ENCODE measurements around the gene WDR76.

The WDR76 gene

GRCh38 chr15:43915631-43916325 lies 89.0 kb downstream of the WDR76 start:
- H3K4me1 ChIP-seq (ENCODE audit: insufficient read depth, low read length), result no peaks in the 10 kb centered on the region
- no peaks in the 10 kb centered on the region for H4K20me1 ChIP-seq (ENCODE audit: insufficient read depth, low read length)
- no peaks in the 10 kb centered on the region for H3K36me3 ChIP-seq (ENCODE audit: insufficient read depth, low read length)
- no peak overlapping the region for H3K27ac ChIP-seq (ENCODE audit: low read length)
- DNase-seq (no peak), ATAC-seq (ENCODE audit: insufficient read depth, low read depth) (no peak)
- no peak overlapping the region for H3K4me2 ChIP-seq (ENCODE audit: insufficient read depth, low read length)
- H3K9me3 ChIP-seq (ENCODE audit: insufficient read depth, low read length, severe bottlenecking), result no peaks in the 10 kb centered on the region
- H3K9ac ChIP-seq (ENCODE audit: low read depth, low read length), result no peak overlapping the region
- H2AFZ ChIP-seq (ENCODE audit: low read depth, low read length), result no peak overlapping the region
- TF ChIP-seq CTCF (IDR thresholded peaks at IDR 0.05; ENCODE audit: borderline replicate concordance, extremely low read depth, low read length, poor library complexity, severe bottlenecking) (no peak), EZH2 (IDR thresholded peaks at IDR 0.05; ENCODE audit: borderline replicate concordance, low read depth, low read length, severe bottlenecking) (no peak)
- no peaks in the 10 kb centered on the region for H3K79me2 ChIP-seq (ENCODE audit: insufficient read depth, low read length)
- no peaks in the 10 kb centered on the region for H3K27me3 ChIP-seq (ENCODE audit: insufficient read depth, low read length, poor library complexity)
- H3K4me3 ChIP-seq (ENCODE audit: low read depth in 1 of 2, low read length in 2 of 2), result no peak overlapping the region

- no peaks in the 10 kb centered on the region for H3K79me2 ChIP-seq (ENCODE audit: insufficient read depth, low read length)
- H3K4me3 ChIP-seq (ENCODE audit: low read depth in 1 of 2, low read length in 2 of 2), result no peak overlapping the region
- TF ChIP-seq CTCF (IDR thresholded peaks at IDR 0.05; ENCODE audit: borderline replicate concordance, extremely low read depth, low read length, poor library complexity, severe bottlenecking), result no peak
- no peak for TF ChIP-seq EZH2 (IDR thresholded peaks at IDR 0.05; ENCODE audit: borderline replicate concordance, low read depth, low read length, severe bottlenecking)
- no peak overlapping the region for H3K4me2 ChIP-seq (ENCODE audit: insufficient read depth, low read length)
- no peaks in the 10 kb centered on the region for H3K27me3 ChIP-seq (ENCODE audit: insufficient read depth, low read length, poor library complexity)
- H2AFZ ChIP-seq (ENCODE audit: low read depth, low read length), result no peak overlapping the region
- DNase-seq (no peak), ATAC-seq (ENCODE audit: insufficient read depth, low read depth) (no peak)
- no peaks in the 10 kb centered on the region for H3K4me1 ChIP-seq (ENCODE audit: insufficient read depth, low read length)
- H3K9ac ChIP-seq (ENCODE audit: low read depth, low read length), result no peak overlapping the region
- H3K9me3 ChIP-seq (ENCODE audit: insufficient read depth, low read length, severe bottlenecking), result no peaks in the 10 kb centered on the region
- no peaks in the 10 kb centered on the region for H3K36me3 ChIP-seq (ENCODE audit: insufficient read depth, low read length)
- no peak overlapping the region for H3K27ac ChIP-seq (ENCODE audit: low read length)
- no peaks in the 10 kb centered on the region for H4K20me1 ChIP-seq (ENCODE audit: insufficient read depth, low read length)
Observed at GRCh38 chr15:43916326-43916660, 89.5 kb downstream of the WDR76 start.

Measured in DND-41 (cell line).